Mononuclear cell (primary cell): ENCODE results near the gene FICD. TPM values are rescaled to one million over a fixed set of nuclear protein-coding genes. Genes with fewer than 3 reads are reported as not detected.
"Not testable (repeated sequence)": the region's sequence is repeated elsewhere in the genome, so short reads cannot be mapped to it uniquely, and the experiment has no call there.

Experiments used
- H3K27me3 ChIP-seq: 2 replicates; pipeline ENCODE4 v1.6.0; 2011; ENCODE audit warnings: low read length, control low read depth; ENCODE audit not compliant: insufficient read depth
- H3K4me1 ChIP-seq: 2 replicates; pipeline ENCODE4 v1.5.1; 2011; ENCODE audit warnings: mild to moderate bottlenecking, low read length, control low read depth; ENCODE audit not compliant: insufficient read depth
- H3K4me3 ChIP-seq: 2 replicates; pipeline ENCODE4 v1.5.1; 2011; ENCODE audit warnings: mild to moderate bottlenecking, low read length, moderate library complexity
- H3K9me3 ChIP-seq: 2 replicates; pipeline ENCODE4 v1.5.1; 2011; ENCODE audit warnings: low read depth, mild to moderate bottlenecking, control low read depth, low read length
- total RNA-seq: library from RNA; depleted of rRNA; stranded (reverse); fragments of >200 nt; gene quantifications from one replicate; pipeline ENCODE4 v1.2.3, GENCODE V29; 2012

Gene FICD
- total RNA-seq, 1 donor = 3.3 TPM

DNA sequence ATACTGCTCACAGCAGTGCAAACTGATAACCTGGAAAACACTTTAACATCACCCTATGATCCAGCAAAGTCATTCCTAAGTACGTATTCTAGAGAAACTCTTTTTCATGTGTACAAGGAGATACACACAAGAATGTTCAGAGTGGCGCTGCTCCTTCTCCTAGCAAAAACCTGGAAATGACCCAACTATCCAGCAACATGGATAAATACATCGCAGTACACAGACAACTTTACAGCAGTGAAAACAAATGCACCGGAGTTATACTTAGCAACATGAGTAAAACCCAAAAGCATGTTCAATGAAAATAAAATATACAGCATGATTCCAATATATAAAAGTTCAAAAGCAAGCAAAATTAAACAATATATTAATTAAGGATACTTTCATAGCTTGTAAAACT, 27.2 kb downstream of the FICD start:
- Histone ChIP-seq H3K9me3 (no peaks in the 10 kb centered on the region), H3K27me3 (no peaks in the 10 kb centered on the region), H3K4me1 (peaks cover 14% of the 10 kb centered on the region), H3K4me3 (no peak overlapping the region)

DNA sequence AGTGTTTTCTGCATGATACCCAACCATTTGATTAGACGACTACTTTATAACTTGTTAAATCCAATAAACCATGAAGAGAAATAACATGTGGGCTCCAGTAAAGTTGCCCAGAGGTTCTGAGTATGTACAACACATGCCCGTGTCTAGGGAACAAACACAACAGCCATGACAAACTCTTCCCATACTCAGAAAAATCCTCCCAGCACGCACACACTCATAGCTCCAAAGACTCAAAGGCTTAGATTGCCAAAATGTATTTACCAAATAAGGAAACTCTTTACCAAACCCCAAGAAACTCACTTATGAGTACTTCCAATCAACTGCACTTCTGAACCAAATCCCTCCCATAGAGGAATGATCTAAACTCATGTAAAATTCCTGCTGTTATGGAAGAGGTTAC, 28.6 kb downstream of the FICD start:
- Histone ChIP-seq H3K4me1 (peaks cover 19% of the 10 kb centered on the region), H3K9me3 (no peaks in the 10 kb centered on the region), H3K4me3 (no peak overlapping the region), H3K27me3 (no peaks in the 10 kb centered on the region)

DNA sequence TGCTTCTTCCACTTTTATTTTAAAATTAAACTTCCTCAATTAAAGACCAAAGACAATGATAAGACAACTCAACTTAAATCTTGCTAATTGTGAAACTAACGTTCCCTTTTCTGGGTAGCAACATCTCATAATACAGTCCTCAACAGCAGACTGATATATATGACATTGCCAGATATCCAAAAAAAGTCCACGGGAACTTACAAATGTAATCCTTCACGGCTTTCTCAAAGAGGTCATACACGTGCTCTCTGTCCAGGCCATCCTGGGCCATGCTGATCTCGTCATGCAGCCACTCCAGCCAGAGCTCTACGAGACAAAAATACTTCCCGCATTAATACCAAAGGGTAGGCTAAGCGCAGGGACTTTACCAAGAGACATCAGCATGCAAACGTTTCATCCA, 32.6 kb downstream of the FICD start:
- peaks cover 22% of the 10 kb centered on the region for H3K4me1 ChIP-seq
- no peaks in the 10 kb centered on the region for H3K9me3 ChIP-seq
- H3K4me3 ChIP-seq = no peak overlapping the region
- H3K27me3 ChIP-seq = no peaks in the 10 kb centered on the region

DNA sequence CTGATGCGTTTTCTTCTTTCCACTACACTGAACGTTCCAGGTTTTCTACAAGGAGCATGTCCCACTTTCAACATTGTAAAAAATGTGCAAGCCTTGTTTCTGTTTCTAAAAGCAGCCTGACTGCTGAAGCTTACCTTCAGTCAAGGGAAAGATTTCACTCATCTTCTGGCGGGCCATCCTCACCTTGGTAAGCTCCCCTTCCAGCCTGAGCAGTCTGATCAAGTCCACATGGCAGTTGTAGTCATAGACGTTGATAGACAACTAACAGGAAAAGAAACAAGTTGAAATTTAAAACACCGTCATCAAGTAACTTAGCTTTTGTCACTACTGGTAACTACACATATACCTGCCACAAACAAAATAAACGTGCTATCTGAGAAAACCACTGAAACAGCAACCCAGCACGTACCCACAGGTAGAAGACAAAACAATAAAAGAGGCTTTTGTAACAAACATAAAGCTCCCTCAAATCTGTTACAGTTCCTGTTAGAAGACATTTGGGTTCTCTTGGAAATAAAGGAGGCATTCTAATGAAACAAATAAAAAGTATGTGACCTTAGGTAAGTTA, 34.0 kb downstream of the FICD start:
- no peak overlapping the region for H3K4me3 ChIP-seq
- H3K9me3 ChIP-seq = no peaks in the 10 kb centered on the region
- no peaks in the 10 kb centered on the region for H3K27me3 ChIP-seq
- H3K4me1 ChIP-seq = peaks cover 25% of the 10 kb centered on the region

DNA sequence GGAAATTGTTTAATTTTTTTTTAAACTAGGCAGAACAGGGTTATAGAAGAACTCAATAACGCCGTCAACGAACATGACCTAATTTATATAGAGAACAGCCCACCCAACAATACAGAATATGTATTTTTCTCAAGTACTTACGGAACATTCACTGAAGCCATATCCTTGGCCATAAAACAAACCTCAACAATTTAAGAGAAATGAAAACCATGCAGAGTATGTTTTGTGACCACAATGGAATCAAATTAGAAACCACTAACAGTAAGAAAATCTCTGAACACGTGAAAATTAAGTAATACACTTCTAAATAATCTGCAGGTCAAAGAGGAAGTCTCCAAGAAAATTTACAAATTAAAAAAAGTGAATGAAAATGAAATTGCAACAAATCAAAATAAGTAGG, 36.5 kb downstream of the FICD start:
- H3K4me3 ChIP-seq = no peak overlapping the region
- H3K9me3 ChIP-seq = no peaks in the 10 kb centered on the region
- peaks cover 36% of the 10 kb centered on the region for H3K4me1 ChIP-seq
- H3K27me3 ChIP-seq = no peaks in the 10 kb centered on the region

DNA sequence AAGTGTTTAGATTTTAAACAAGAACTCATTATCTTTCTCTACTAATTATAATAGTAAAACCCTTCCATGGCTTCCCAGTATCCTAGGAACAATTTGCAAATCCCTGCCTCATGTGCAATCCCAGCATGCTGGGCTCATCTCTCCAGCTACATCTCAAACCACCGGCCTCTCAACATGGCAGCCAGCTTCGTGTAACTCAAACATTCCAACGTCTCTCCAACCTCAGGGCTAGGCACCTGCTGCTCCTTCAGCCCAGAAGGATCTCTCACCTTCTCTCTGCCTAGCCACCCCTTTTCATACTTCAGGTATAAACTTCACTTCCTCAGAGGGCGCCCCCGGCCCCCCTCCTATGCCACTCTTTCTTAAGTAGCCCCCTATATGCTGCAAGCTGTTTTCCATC, 38.7 kb downstream of the FICD start:
- Histone ChIP-seq H3K4me3 (no peak overlapping the region), H3K9me3 (no peaks in the 10 kb centered on the region), H3K27me3 (no peaks in the 10 kb centered on the region), H3K4me1 (peaks cover 44% of the 10 kb centered on the region)

DNA sequence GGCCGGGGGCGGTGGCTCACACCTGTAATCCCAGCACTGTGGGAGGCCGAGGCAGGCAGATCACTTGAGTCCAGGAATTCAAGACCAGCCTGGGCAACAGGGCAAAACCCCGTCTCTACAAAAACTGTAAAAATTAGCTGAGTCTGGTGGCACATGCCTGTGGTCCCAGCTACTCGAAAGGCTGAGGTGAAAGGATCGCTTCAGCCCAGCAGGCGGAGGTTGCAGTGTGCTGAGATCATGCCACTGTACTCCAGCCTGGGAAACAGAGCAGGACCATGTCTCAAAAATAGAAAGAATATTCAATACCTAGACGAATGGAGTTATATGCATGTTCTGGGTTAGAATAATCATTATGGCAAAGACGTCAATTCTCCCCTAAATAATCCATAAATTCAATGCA, 40.3 kb downstream of the FICD start:
- H3K9me3 ChIP-seq, H3K27me3 ChIP-seq, H3K4me3 ChIP-seq: not testable (repeated sequence)
- H3K4me1 ChIP-seq = peaks cover 48% of the 10 kb centered on the region

DNA sequence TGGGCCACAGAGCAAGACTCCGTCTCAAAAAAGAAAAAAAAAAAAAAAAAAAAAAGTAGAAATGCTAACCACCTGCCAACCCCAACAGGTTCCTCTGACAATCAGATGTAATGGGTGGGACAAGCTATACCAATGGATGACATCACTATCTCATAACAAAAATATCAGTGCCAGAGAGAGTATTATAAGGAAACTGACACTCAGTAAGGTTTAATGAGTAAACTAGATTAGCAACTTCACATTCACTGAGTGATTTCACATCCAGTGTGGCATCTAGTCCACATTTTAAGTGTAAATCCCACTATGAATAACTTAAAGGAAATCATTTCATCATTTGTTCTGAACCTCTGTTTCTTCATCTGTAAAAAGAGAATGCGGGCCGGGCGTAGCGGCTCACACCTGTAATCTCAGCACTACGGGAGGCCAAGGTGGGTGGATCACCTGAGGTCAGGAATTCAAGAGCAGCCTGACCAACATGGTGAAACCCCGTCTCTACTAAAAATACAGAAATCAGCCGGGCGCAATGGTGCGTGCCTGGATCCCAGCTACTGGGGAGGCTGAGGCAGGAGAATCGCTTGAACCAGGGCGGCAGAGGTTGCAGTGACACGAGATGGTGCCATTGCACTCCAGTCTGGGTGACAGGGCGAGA, 44.1 kb downstream of the FICD start:
- H3K4me1 ChIP-seq = peaks cover 60% of the 10 kb centered on the region
- H3K27me3 ChIP-seq = no peaks in the 10 kb centered on the region
- H3K9me3 ChIP-seq = no peaks in the 10 kb centered on the region
- H3K4me3 ChIP-seq = no peak overlapping the region

DNA sequence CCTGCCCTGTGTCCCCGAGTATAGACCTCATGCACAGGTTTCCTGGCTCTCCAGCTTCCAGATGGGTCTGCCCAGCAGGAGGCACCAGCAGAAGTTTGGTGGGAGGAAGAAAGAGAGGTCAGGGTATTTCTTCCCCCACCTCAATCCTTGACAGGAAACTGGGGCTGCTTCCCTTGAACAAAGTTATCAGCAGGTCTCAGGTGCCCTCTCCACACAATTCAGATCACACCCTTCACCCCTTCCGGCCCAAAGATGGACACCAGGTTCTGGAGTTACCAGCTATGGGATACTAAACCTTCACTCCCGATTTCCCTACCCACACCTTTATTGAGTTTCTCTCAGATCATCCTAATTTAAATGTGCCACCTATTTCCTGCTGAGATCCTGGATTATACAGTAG, 44.7 kb downstream of the FICD start:
- Histone ChIP-seq H3K4me3 (no peak overlapping the region), H3K9me3 (no peaks in the 10 kb centered on the region), H3K4me1 (peaks cover 60% of the 10 kb centered on the region), H3K27me3 (no peaks in the 10 kb centered on the region)

DNA sequence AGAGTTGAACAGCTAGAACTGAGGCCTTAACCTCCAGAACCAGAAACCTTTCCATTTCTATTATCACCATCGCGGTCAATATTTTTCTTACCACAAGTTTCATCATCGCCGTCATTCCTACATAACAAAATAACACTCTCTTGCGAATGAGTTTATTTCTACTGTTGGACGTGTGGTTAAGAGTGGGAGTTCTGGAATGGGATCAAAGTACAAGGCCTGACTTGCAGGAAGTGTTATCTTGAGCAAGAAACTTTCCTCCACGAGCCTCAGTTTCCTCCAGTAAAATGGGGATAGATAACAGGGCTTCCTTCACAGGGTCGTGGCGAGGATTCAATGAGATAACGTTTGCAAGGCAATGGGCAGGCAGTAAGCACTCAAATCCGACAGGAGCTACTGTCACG, 45.2 kb downstream of the FICD start:
- peaks cover 58% of the 10 kb centered on the region for H3K4me1 ChIP-seq
- no peaks in the 10 kb centered on the region for H3K27me3 ChIP-seq
- peak overlapping the region; percentile 97 for H3K4me3 ChIP-seq
- H3K9me3 ChIP-seq = no peaks in the 10 kb centered on the region

DNA sequence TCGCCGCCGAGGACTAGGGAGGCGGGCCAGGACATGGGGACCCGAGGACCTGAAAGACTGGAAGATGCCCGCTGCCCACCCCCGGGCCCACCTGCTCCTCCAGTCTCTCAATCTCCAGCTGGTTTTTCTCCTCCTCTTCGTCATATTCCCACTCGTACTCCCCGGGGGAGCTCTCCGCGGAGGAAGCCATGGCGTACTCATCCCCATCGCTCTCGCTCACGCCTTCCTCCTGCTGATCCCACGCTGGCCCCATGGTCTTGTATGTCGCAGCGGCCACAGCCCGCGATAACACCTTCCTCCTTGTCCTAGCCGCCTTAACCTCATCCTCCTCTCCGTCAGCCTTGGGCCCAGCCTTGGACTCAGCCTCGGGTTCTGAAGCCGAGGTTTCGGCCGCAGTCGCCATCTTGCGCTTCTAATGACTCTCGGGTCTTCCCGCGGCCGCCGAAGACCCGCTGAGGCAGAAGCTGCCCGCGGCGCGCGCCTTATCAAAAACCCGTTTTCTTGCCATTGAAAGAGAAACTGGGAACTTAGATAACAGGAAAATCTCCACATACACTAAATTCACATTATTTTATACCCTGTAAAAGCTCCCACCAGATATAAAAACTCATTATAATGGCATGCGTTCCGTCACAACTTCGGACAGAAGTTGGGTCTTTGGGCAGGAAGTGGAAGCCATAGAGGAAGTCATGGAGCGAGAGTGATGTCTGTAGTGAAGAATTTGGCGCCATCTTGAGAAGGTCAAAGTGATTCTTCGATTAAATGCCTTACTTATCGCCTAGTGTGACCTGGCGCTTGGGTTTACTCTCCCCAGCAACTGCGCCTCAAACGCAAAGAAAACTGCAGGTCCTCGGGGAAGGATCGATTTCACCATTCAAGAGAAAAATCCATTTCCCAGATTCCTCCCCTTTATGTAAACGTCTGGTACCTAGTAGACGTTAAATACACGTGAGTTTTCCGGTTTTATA, 46.0 kb downstream of the FICD start, which contains the start of gene SART3:
Gene SART3 (minus strand): TSS at position 422 of the 968 bp plus-strand sequence. CDS start 19 bp downstream, at position 403.
- H3K9me3 ChIP-seq = no peaks in the 10 kb centered on the region
- H3K4me3 ChIP-seq = peak within 1 kb of the TSS; percentile 97
- peaks cover 58% of the 10 kb centered on the region for H3K4me1 ChIP-seq
- no peaks in the 10 kb centered on the region for H3K27me3 ChIP-seq

DNA sequence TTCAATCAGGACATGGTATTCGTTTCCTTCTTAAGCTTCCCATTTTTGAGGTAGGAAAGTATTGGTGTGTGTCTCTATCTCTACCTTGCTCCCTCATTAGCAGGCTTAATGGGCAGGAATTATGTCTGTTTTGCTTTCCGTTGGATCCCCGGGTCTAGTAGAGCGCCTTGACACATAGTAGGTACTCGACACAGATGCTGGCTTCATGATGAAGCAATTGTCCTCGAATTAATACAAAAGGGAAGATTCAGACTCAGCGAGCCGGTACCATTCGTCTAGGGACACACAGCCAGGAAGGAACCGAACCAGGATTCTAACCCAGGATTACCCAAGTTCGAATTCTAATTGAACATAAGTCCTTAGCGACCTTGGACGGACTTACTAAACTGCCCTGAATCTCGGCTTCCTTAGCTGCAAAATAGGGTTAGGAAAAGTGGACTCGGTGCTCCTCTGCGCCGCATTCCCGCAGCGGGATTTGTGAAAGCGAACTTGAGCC, 46.8 kb downstream of the FICD start:
- peaks cover 60% of the 10 kb centered on the region for H3K4me1 ChIP-seq
- no peaks in the 10 kb centered on the region for H3K27me3 ChIP-seq
- no peaks in the 10 kb centered on the region for H3K9me3 ChIP-seq
- H3K4me3 ChIP-seq = peak overlapping the region; percentile 97

DNA sequence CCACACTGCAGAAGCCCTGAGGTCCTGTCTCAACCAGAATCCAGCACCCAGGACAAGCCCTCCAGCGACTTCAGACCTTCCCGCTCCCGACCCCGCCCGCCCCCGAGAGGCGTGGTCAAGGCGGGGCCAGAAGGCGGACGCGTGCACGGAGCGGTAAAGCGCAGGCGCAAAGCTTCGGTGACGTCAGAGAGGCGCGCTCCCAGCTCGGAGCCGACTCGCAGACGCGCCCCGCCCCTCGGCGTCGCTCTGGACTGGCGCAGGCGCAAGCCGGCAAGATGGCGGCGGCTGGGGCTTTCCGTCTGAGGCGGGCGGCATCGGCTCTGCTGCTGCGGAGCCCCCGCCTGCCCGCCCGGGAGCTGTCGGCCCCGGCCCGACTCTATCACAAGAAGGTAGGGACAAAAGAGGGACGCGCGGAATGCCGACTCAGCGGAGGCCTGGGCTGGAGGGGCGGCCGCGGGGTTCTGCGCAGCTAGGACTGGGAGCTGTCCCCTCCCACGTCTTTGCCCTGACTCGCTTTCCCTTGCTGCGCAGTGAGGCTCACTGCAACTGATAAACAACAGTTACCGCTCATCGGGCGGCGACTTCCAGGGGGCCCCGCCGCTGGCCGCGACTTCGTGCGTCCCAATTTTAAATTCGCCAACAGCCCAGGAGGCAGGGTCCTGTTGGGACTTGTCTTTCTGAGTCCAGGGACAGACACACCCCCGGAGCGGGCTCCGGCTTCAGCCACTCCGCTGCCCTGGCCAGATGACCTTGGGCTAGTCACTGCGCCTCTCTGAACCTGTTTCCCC, 47.5 kb downstream of the FICD start, which contains the start of gene ISCU:
Gene ISCU (plus strand): TSS at position 249 of the 788 bp plus-strand sequence. CDS start 27 bp downstream, at position 276.
- Histone ChIP-seq H3K27me3 (no peaks in the 10 kb centered on the region), H3K4me3 (peak within 1 kb of the TSS; percentile 97), H3K4me1 (peaks cover 64% of the 10 kb centered on the region), H3K9me3 (no peaks in the 10 kb centered on the region)

DNA sequence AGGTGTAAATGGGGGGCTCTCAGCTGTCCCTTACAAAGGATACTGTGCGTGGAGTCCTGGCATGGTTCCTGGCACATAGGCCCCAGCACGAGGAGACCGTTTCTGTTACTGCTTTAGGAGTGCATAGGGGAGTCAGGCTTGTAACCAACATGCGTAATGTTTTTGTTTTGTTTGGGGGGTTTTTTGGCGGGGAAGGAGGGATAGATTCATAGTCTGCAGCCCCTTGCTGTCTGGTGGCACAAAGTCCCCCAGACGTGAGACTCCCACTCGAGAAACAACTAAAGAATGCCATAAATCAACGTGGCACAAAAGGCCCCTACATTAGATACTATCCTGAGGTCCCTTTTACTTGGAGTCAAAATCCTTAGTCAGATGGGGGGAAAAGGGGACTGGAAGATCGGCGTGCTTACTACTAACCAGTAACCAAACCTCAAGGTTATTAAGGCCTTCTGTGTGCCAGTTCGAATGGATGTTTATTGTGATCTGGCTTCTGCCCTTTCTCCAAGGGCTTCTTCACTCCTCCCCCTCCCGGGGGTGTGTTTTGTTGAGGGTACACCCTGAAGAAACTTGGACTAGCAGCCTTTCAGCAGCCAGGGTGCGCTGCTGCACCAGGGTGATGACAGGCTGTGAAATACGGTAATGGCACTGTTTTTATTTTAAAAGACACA, 48.2 kb downstream of the FICD start:
- H3K27me3 ChIP-seq = no peaks in the 10 kb centered on the region
- H3K4me3 ChIP-seq = peak overlapping the region; percentile 97
- H3K4me1 ChIP-seq = peaks cover 64% of the 10 kb centered on the region
- no peaks in the 10 kb centered on the region for H3K9me3 ChIP-seq
